HUES6 (cell line): ENCODE measurements around the gene GDPD3.

Experiments
- H3K27ac ChIP-seq: 2 replicates; pipeline ENCODE4 v1.7.0; 2013; ENCODE audit warnings: low read depth, mild to moderate bottlenecking, low read length, inconsistent platforms
- H3K27me3 ChIP-seq: 2 replicates; pipeline ENCODE4 v1.6.1; 2013; ENCODE audit warnings: low read length; ENCODE audit not compliant: control insufficient read depth, insufficient read depth
- H3K36me3 ChIP-seq: 2 replicates; pipeline ENCODE4 v1.6.1; 2013; ENCODE audit warnings: low read length; ENCODE audit not compliant: control insufficient read depth, insufficient read depth
- H3K4me1 ChIP-seq: 2 replicates; pipeline ENCODE4 v1.6.1; 2013; ENCODE audit warnings: low read length; ENCODE audit not compliant: control insufficient read depth, insufficient read depth
- H3K4me3 ChIP-seq: 2 replicates; pipeline ENCODE4 v1.5.1; 2013; ENCODE audit warnings: low read depth, low read length
- H3K9ac ChIP-seq: one replicate; pipeline ENCODE4 v1.6.1; 2013; ENCODE audit warnings: mild to moderate bottlenecking, low read length
- H3K9me3 ChIP-seq: 2 replicates; pipeline ENCODE4 v1.6.1; 2013; ENCODE audit warnings: low read depth, low read length; ENCODE audit not compliant: control insufficient read depth, insufficient read depth

GDPD3 gene

GRCh38 chr16:30063278-30063892 lies 50.0 kb downstream of the GDPD3 start:
- peaks cover 26% of the 10 kb centered on the region for H3K4me1 ChIP-seq
- H3K4me3 ChIP-seq, result peak overlapping the region; percentile 100
- peak overlapping the region; percentile 86; the same call in 1 of the 2 replicates for H3K27ac ChIP-seq
- peaks cover 26% of the 10 kb centered on the region for H3K36me3 ChIP-seq
- peak overlapping the region; percentile 95 for H3K9ac ChIP-seq
- no peaks in the 10 kb centered on the region for H3K9me3 ChIP-seq
- no peaks in the 10 kb centered on the region for H3K27me3 ChIP-seq

- H3K4me1 ChIP-seq, result peaks cover 14% of the 10 kb centered on the region
- H3K36me3 ChIP-seq, result peaks cover 3% of the 10 kb centered on the region; the same call in 1 of the 2 replicates
- H3K9me3 ChIP-seq, result no peaks in the 10 kb centered on the region
- no peak overlapping the region for H3K4me3 ChIP-seq
- no peak overlapping the region for H3K9ac ChIP-seq
- no peak overlapping the region for H3K27ac ChIP-seq
- no peaks in the 10 kb centered on the region for H3K27me3 ChIP-seq
Measured at GRCh38 chr16:30060836-30061554, 52.3 kb downstream of the GDPD3 start.

GRCh38 chr16:30060346-30060745 lies 53.0 kb downstream of the GDPD3 start:
- no peaks in the 10 kb centered on the region for H3K27me3 ChIP-seq
- peaks cover 14% of the 10 kb centered on the region for H3K4me1 ChIP-seq
- H3K9ac ChIP-seq, result no peak overlapping the region
- no peaks in the 10 kb centered on the region for H3K36me3 ChIP-seq
- H3K9me3 ChIP-seq, result no peaks in the 10 kb centered on the region
- H3K4me3 ChIP-seq, result no peak overlapping the region
- H3K27ac ChIP-seq, result no peak overlapping the region

- Histone ChIP-seq H3K27me3 (no peaks in the 10 kb centered on the region), H3K9ac (no peak overlapping the region), H3K36me3 (no peaks in the 10 kb centered on the region), H3K4me1 (no peaks in the 10 kb centered on the region; the same call in 1 of the 2 replicates), H3K27ac (no peak overlapping the region), H3K9me3 (no peaks in the 10 kb centered on the region), H3K4me3 (no peak overlapping the region)
Measured at GRCh38 chr16:30054959-30055553, 58.3 kb downstream of the GDPD3 start.
